Brain microvascular endothelial cell (primary cell): ENCODE results near the gene CCDC85C.

ENCODE experiments used
- DNase-seq: peaks from one replicate; pipeline ENCODE4 v3.0.0-alpha.2; 2020
- H3K27ac ChIP-seq: fragments of 250-450 bp; sonication (Bioruptor Pico); 2 replicates; pipeline ENCODE4 v1.5.1; 2020; ENCODE audit warnings: mild to moderate bottlenecking, moderate library complexity
- H3K27me3 ChIP-seq: fragments of 250-450 bp; sonication (Bioruptor Pico); replicated peaks from 2 replicates; pipeline ENCODE4 v1.5.1; 2020; ENCODE audit warnings: mild to moderate bottlenecking
- H3K36me3 ChIP-seq: fragments of 250-450 bp; sonication (Bioruptor Pico); replicated peaks from 2 replicates; pipeline ENCODE4 v1.5.1; 2020; ENCODE audit warnings: mild to moderate bottlenecking
- H3K4me3 ChIP-seq: 2 replicates; pipeline ENCODE4 v1.5.1; 2011; ENCODE audit warnings: low read depth, mild to moderate bottlenecking, control low read depth, low read length, moderate library complexity
- in situ Hi-C: cut with HindIII; loops from 2 replicates; pipeline ENCODE4 v1.10.0; 2017; ENCODE audit warnings: low sequenced_read_pairs, low pct_ligation_motif_present
- TF ChIP-seq, protein P1 (sequence below): IDR thresholded peaks from 2 replicates; pipeline ENCODE4 v1.5.1; 2011; ENCODE audit warnings: low read depth, mild to moderate bottlenecking, moderate library complexity, low read length, control low read depth, inconsistent platforms; ENCODE audit errors: missing control alignments

CCDC85C gene

GRCh38 chr14:99534863-99535262, 69.1 kb downstream of the CCDC85C start:
- in situ Hi-C loops: no loop called here
- TF ChIP-seq, protein P1, sequence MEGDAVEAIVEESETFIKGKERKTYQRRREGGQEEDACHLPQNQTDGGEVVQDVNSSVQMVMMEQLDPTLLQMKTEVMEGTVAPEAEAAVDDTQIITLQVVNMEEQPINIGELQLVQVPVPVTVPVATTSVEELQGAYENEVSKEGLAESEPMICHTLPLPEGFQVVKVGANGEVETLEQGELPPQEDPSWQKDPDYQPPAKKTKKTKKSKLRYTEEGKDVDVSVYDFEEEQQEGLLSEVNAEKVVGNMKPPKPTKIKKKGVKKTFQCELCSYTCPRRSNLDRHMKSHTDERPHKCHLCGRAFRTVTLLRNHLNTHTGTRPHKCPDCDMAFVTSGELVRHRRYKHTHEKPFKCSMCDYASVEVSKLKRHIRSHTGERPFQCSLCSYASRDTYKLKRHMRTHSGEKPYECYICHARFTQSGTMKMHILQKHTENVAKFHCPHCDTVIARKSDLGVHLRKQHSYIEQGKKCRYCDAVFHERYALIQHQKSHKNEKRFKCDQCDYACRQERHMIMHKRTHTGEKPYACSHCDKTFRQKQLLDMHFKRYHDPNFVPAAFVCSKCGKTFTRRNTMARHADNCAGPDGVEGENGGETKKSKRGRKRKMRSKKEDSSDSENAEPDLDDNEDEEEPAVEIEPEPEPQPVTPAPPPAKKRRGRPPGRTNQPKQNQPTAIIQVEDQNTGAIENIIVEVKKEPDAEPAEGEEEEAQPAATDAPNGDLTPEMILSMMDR: no peak
- Histone ChIP-seq H3K27me3 (no peaks in the 10 kb centered on the region), H3K27ac (no peak overlapping the region), H3K36me3 (no peaks in the 10 kb centered on the region), H3K4me3 (no peak overlapping the region)
- DNase-seq: no peak

GRCh38 chr14:99534333-99534732, 69.7 kb downstream of the CCDC85C start:
- TF ChIP-seq, protein P1: no peak
- DNase-seq: no peak
- Histone ChIP-seq H3K27ac (no peak overlapping the region), H3K27me3 (no peaks in the 10 kb centered on the region), H3K4me3 (no peak overlapping the region), H3K36me3 (no peaks in the 10 kb centered on the region)
- in situ Hi-C loops: no loop called here

DNA sequence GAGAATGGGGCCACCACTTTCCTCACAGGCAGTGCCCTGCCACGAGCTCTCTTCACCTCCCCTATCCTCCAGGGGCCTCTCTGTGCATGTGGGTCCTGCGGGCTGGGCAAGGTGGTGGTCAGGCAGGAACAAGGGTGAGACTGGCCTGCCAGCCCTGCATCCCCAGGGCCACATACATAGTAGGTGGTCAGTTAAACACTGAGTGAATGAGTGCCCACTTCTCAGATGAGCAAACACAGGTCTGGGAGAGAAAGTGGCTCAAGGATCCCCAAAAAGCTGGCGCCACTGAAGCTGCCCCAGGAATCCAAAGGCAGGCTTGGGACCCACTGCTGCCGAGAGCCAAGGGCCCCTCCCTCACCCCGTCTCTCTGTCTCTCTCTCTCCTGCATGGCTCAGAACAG, 71.7 kb downstream of the CCDC85C start:
- H3K4me3 ChIP-seq: no peak overlapping the region
- in situ Hi-C loops: no loop called here
- no peaks in the 10 kb centered on the region for H3K36me3 ChIP-seq
- TF ChIP-seq, protein P1: no peak
- H3K27ac ChIP-seq: no peak overlapping the region
- DNase-seq: no peak
- no peaks in the 10 kb centered on the region for H3K27me3 ChIP-seq

DNA sequence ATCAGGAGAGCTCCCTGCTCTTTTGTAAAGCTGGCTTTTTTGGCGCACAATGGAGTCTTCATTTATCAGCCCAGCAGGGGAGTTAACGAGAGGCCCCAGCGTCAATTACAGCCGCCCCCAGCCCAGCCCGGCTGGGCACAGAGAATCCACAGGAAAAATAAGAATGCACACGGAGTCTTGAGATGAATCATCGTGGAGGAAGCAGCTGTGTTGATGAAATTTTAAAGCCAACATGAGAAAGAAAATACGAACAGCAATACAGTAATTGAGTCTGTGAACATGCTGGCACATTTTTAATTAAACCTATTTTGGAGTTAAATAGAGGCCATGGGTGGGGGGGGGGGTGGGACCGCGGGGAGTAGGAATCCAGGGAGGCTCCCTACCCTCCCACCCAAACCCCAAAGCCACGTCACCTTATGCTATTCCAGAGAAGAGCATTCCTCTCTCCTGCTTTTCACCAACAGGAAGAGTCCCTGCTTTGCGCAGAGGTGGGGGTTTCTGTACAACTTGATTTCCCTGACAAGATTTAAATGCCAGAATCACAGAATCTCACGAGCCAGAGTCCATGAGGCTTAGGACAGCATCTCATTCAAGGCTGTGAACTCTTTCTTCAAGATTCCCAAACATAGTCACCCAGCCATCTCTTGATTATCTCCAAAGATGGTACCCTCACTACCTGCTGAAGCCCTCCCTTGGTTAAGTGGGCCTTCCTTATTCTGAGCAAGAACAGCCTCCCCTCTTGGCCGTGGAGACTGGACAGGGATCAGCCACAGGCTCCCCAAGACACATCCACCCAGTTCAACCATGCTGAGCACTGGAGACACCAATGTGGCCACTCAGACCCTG, 72.5 kb downstream of the CCDC85C start:
- Histone ChIP-seq H3K4me3 (no peak overlapping the region), H3K36me3 (no peaks in the 10 kb centered on the region), H3K27ac (peak overlapping the region; percentile 1), H3K27me3 (no peaks in the 10 kb centered on the region)
- peak; percentile 36 for DNase-seq
- TF ChIP-seq, protein P1: no peak
- in situ Hi-C loops: no loop called here

GRCh38 chr14:99530407-99531155, 73.4 kb downstream of the CCDC85C start:
- TF ChIP-seq, protein P1: no peak
- Histone ChIP-seq H3K4me3 (no peak overlapping the region), H3K27ac (peak overlapping the region; percentile 1), H3K36me3 (no peaks in the 10 kb centered on the region), H3K27me3 (no peaks in the 10 kb centered on the region)
- no peak for DNase-seq
- in situ Hi-C loops: no loop called here
